GM18499 (cell line): ENCODE measurements around the gene TRIM63.

Experiments used
- ATAC-seq: cut with Tn5 transposase; IDR thresholded peaks from one replicate; pipeline ENCODE4 v1.9.1; 2021; ENCODE audit warnings: moderate number of reproducible peaks; ENCODE audit not compliant: insufficient read depth, unreplicated experiment

TRIM63 gene

GRCh38 chr1:26090893-26091292, 23.5 kb upstream of the TRIM63 start:
- ATAC-seq, result no peak

DNA sequence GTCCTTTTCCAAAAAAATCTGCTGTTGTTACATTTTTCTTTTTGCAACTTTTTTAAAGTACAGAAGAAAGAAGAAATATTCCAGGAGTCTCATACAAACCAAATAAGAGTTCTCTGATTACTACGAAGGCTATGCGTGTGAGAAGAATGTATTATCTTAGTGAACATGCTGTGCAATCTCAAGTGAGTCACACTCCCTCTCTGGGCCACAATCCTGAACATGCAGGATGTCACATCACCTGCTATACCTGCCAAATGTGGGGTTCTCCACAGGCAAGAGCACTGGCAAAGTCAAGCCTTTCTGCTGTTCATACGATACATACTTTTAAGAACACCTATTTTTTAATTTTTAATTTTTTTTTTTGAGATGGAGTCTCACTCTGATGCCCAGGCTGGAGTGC, 21.7 kb upstream of the TRIM63 start:
- ATAC-seq, result no peak

- ATAC-seq, result no peak
Observed at GRCh38 chr1:26084844-26085243, 17.4 kb upstream of the TRIM63 start.

DNA sequence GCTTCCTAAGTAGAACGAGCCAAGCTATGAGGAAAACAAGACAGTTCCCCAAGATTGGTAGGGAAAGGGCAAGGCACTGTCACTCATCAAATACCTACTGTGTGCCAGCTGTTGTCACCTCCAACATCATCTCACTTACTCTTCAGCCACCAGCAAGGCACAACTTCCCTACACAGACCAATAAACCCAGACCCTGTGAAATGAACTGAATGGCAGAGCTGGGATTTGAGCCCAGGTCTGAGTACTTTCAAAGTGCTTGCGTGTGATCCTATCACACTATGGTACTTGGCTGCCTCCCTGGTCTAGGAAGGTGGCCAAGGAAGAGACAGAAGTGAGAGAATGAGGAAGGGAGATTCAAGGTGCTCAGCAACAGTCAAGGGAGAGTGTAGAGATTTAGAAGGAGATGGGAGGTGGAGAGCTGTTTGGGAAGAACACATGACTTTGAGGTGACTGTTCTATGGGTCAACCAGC, 16.7 kb upstream of the TRIM63 start:
- no peak for ATAC-seq

GRCh38 chr1:26083208-26083607, 15.8 kb upstream of the TRIM63 start:
- no peak for ATAC-seq

GRCh38 chr1:26082020-26082350, 14.6 kb upstream of the TRIM63 start:
- ATAC-seq, result no peak

GRCh38 chr1:26081267-26082019, 14.0 kb upstream of the TRIM63 start:
- ATAC-seq, result no peak

- ATAC-seq, result no peak
Observed at GRCh38 chr1:26079960-26080814, 12.8 kb upstream of the TRIM63 start.

DNA sequence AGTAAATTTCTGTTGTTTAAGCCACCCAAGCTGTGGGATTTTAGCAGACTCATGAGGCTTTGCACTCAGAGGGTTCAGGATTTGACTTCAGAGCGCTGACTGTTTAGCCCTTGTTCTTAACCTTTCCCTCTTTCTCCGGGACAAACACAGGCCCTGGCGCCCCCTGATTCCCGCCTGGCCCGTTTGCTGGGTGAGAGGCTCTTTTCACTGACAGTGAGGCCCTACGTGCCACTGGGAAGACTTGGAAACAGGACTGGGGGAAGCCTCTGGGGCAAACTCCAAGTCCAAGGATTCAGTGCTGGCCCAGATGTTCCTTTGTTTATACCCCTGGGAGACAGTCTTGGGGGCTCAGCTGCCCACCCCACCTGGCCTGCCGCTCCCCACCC, 11.7 kb upstream of the TRIM63 start:
- no peak for ATAC-seq

- no peak for ATAC-seq
Observed at GRCh38 chr1:26078286-26079177, 11.1 kb upstream of the TRIM63 start.

DNA sequence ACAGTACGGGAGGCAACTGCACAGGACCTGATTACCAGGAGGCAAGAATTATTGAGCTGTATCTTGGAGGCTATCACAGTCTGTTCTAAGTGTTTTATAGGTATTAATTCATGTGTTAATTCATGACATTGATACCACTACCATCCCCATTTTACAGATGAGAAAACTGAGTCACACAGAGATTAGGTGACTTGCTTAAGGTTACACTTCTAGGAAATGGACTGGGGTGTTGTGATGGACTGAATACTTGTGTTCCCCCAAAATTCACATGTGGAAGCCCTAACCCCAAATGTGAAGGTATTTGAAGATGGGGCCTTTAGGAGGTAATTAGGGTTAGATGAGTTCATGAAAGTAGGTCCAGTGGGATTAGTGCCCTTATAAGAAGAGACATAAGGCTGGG, 10.1 kb upstream of the TRIM63 start:
- ATAC-seq, result no peak

DNA sequence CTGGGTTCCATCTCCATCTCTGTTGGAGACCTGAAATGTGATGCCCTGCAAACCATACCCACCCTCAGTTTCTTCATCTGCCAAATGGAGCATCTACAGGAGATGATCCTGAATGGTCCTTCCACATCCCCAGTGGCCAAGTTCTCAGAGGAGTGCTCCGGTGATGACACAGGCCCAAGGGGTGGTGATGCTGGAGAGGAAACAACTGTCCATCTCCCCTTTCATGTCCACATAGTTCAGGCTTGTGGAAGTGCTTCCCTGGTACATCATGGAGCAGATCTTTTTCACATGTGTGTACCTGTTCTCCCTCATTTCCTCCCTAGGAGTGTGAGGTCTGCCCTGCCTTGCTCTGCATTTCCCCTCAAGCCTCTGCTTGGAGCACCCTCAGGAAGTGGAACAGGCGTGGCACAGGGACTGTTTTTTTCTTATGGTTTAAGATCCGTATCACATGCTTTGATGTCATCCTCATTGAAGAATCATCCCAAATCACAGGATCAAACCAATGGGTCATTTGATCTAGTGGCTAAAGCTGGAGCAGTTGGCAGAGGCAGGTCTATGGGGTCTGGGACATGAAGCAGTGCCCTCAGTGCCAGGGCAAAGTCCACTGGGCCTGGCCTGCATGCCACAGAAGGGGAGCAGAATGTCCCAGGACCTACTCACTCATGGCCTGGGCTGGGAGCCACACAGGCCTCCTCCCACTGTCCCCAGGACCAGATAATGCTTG, 8.2 kb upstream of the TRIM63 start:
- no peak for ATAC-seq

DNA sequence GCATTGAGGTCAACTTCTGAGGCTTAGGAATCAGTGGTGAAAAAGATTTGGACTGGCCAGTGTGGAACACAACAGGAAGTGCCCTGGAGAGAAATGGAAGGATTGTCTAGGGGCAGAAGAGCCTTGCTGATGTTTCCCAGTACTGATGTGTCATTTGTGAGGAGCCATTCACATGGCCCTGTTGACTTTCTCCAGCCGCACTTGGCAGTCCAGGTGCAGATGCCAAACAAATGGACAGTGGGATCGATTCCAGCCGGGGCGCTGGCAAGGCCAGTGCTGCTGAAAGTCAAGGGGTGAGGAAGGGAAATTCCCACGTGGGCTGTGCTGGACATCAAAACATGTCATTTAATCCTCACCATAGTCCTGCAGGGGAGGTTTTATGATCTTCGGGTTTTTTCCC, 4.9 kb upstream of the TRIM63 start:
- ATAC-seq, result no peak

DNA sequence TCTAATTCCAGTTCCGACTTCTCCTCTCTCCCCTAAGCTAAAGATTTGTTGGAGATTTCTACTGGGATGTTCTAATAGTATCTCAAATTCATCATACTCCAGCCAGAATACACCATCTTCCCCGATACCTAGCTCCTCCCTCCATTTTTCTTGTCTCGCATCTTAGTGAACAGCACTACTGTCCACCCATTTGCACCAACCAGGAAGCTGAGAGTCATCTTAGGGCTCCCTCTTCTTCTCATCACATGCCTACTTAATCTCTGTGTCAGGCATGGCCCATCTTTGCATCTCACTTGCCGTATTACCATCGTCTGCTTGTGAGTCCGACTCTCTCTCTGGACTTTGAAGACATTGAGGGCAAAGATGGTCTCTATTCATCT, 3.5 kb upstream of the TRIM63 start:
- no peak for ATAC-seq

DNA sequence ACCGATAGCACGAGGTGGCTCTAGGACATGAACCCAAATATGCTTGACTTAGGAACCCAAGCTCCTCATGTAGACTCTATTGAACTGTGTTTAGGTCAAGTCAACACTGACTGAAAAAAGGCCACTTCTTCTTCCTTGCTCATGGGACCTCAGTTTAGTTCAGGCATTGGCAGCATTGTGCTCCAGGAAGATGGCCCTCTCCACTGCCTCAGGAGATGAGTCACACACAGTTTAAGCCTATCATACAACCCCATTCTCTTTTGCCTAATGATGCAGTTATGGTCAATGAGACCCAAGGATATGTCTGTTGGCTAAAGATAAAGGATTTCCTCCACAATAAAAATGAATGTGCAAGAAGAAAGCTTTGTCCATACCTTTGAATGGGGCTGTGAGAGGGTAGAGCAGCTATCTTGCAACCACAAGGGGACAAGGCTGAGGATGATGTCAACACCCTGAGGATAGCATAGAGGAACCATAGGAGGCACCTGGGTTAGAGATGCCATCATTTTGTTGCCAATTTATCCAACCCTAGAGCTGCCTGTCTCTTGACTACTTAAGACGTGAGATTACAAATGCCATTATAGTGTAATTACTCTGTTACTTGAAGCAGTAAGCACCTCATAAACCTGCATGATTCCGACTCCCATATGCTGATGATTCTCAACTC, 3.0 kb upstream of the TRIM63 start:
- ATAC-seq, result no peak

DNA sequence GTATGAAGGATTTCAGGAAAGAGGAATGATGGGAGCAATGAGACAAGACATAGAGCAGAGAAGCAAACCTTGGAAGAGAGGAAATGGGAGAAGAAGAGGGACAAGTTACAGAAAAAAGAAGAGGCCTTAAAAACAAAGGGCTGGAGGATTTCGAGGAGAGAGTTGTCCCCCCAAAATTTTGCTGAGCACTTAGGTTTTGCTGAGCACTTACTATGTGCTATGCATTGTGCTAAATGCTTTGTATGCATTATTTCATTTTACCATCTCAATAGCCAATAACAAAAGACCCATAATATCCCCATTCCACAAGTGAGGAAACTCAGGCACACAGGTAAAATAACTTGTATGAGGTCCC, 2.5 kb upstream of the TRIM63 start:
- ATAC-seq, result no peak

DNA sequence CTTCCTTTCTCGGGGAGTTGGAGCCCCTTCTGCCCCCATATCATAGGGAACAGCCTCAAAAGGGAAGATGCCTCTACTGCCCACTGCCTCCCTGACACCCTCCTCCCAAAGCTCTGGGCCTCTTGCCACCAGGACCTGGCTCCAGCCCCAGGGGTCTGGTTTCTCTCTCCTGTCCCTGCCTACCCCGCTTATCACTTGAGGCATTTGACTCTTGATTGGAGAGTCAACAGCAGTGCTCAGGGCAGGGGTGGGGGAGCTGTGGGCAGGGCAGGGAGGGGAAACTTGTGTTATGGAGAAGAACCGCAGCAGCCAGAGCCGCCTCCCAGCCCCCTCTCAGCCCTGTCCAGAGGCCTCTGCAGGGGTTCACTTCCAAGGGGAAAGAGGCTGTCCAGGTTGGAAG, 573 bp downstream of the TRIM63 start:
- ATAC-seq, result no peak

DNA sequence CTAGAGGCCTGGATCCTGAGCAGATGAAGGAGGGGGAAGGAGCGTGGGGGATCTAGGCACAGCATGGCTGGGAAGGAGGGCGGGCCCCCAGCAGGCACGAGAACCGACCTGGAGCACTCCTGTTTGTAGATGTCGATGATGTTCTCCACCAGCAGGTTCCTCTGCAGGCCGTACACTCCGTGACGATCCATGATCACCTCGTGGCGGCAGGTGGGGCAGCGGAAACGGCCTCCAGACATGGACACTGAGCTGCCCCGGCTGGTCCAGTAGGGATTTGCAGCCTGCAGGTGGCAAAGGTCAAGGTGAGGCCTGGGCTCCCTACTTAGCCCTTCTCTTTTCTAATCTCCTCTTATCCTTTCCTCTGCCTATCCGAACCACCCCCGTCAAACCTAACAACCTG, 1.3 kb downstream of the TRIM63 start:
- no peak for ATAC-seq

DNA sequence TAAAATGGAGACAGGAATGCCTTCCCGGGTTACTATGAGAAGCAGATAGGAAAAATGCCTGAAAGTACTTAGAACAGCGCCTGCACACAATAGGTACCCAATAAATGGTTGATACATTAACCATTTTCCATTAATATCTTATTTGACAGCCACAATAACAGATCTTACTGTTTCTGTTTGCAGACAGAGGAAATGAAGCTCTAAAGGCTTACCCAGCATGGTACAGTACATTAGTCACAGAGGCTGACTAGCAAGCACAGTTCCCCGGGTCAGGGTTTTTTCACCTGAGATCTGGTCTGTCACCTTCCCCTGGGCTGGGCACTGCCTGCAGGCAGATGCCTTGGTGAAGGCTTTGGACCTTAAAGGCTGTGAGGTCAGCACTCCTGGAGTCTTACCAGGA, 2.9 kb downstream of the TRIM63 start:
- ATAC-seq, result no peak
